OCI-LY7 (cell line): ENCODE measurements around the gene LRRC4C. TPM values are rescaled to one million over a fixed set of nuclear protein-coding genes. Genes with fewer than 3 reads are reported as not detected.

Experiments used
- BruUV-seq: library from RNA; stranded (reverse); fragments of 400-500 nt; replicated peaks from 2 replicates; lab custom pipeline; 2021; lab: Mats Ljungman, UMichigan
- CTCF ChIA-PET: fragments of 300-600 bp; sonication (Branson Sonifier 250); formaldehyde crosslinking; loops from one replicate; lab custom pipeline; 2022; ENCODE audit warnings: antibody characterized with exemption; ENCODE audit not compliant: unreplicated experiment; lab: Charles Lee
- POLR2A ChIA-PET: fragments of 300-600 bp; sonication (Branson Sonifier 250); formaldehyde crosslinking; loops from one replicate; lab custom pipeline; 2022; ENCODE audit warnings: antibody characterized with exemption; lab: Charles Lee
- DNase-seq: peaks from one replicate; pipeline ENCODE4 v3.0.0-alpha.2; 2015; ENCODE audit warnings: low spot score
- H2AFZ ChIP-seq: fragments of 200-600 bp; sonication (generic), shearing (Covaris generic); 2 replicates; pipeline ENCODE4 v1.6.1; 2014; ENCODE audit warnings: mild to moderate bottlenecking, antibody characterized with exemption, low read length, moderate library complexity
- H3K27ac ChIP-seq: fragments of 200-600 bp; sonication (generic); 2 replicates; pipeline ENCODE4 v1.5.1; 2014; ENCODE audit warnings: mixed run types, low read depth, mild to moderate bottlenecking, moderate library complexity, low read length, inconsistent platforms; ENCODE audit not compliant: poor library complexity, severe bottlenecking
- H3K36me3 ChIP-seq: fragments of 200-600 bp; sonication (generic); 2 replicates; pipeline ENCODE4 v1.6.1; 2014; ENCODE audit warnings: mild to moderate bottlenecking, antibody characterized with exemption, low read length, moderate library complexity, mixed read lengths; ENCODE audit not compliant: insufficient read depth
- H3K4me1 ChIP-seq: fragments of 200-600 bp; sonication (generic); 2 replicates; pipeline ENCODE4 v1.5.1; 2014; ENCODE audit warnings: mild to moderate bottlenecking, low read length; ENCODE audit not compliant: insufficient read depth, poor library complexity, severe bottlenecking
- H3K4me2 ChIP-seq: fragments of 200-600 bp; sonication (generic); 2 replicates; pipeline ENCODE4 v1.6.1; 2014; ENCODE audit warnings: mild to moderate bottlenecking, low read length
- H3K4me3 ChIP-seq: fragments of 200-600 bp; sonication (generic); 2 replicates; pipeline ENCODE4 v1.5.1; 2014; ENCODE audit warnings: mild to moderate bottlenecking, low read depth, low read length; ENCODE audit not compliant: poor library complexity, severe bottlenecking
- H3K79me2 ChIP-seq: fragments of 200-600 bp; sonication (generic); 2 replicates; pipeline ENCODE4 v1.6.1; 2016; ENCODE audit warnings: low read depth, mild to moderate bottlenecking, low read length, moderate library complexity, mixed read lengths; ENCODE audit not compliant: insufficient read depth
- H3K9me2 ChIP-seq: fragments of 200-600 bp; sonication (generic); 2 replicates; pipeline ENCODE4 v1.6.1; 2016; ENCODE audit warnings: mild to moderate bottlenecking, low read length, mixed read lengths; ENCODE audit not compliant: insufficient read depth
- H3K9me3 ChIP-seq: fragments of 200-600 bp; sonication (generic); 2 replicates; pipeline ENCODE4 v1.6.1; 2014; ENCODE audit warnings: mild to moderate bottlenecking, mixed run types, low read length, mixed read lengths
- H4K20me1 ChIP-seq: fragments of 200-600 bp; sonication (generic); 2 replicates; pipeline ENCODE4 v1.6.1; 2014; ENCODE audit warnings: mild to moderate bottlenecking, antibody characterized with exemption, low read length, moderate library complexity, mixed read lengths; ENCODE audit not compliant: insufficient read depth
- EZH2phosphoT487 ChIP-seq: fragments of 200-600 bp; sonication (generic); IDR thresholded peaks from 2 replicates; pipeline ENCODE4 v1.6.1; 2018; ENCODE audit warnings: low read depth, borderline replicate concordance, mild to moderate bottlenecking, mixed run types, antibody characterized with exemption, low read length, moderate library complexity, mixed read lengths
- intact Hi-C: fragments of 100-400 bp; cut with micrococcal nuclease; formaldehyde crosslinking; loops from one replicate; pipeline ENCODE4 v1.10.0; 2022; ENCODE audit not compliant: unreplicated experiment
- total RNA-seq, 2 experiments: library from RNA; depleted of rRNA in 1 of 2; stranded (reverse); fragments of >200 nt in 1 of 2; shearing (Covaris generic) in 1 of 2; gene quantifications; 2 replicates each; pipeline ENCODE4 v1.2.3, GENCODE V29; 2014 to 2022
- TF ChIP-seq, protein P1 (sequence below): fragments of 200-600 bp; sonication (generic); conservative IDR thresholded peaks from 2 replicates; pipeline ENCODE4 v1.5.1; 2014; ENCODE audit warnings: mild to moderate bottlenecking, antibody characterized with exemption, low read length, moderate library complexity, mixed read lengths

The LRRC4C gene
- total RNA-seq, 2 experiments from 2014 or later, result not detected

DNA sequence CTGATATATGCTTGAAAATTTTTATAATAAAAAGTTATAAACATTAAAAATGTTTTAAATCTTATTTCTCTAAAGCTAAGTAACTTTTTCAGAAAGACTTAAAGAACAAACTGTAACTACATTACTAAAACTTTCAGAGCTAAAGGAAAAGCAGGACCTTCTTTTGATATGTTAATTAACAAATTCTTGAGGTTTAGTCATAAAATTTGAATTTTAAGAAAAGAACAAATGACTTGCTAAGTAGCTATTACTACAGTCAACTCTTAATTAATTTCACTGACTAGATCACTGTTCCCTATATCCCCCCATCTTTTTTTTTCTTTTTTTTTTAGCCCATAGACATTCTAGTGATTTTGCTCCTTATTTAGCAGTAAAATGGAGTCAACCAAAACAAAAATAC lies 344.4 kb downstream of the LRRC4C start:
- no peaks in the 10 kb centered on the region for H3K36me3 ChIP-seq
- H3K9me3 ChIP-seq, result no peaks in the 10 kb centered on the region
- no peaks in the 10 kb centered on the region for H3K4me1 ChIP-seq
- no TSS peak for BruUV-seq
- no peaks in the 10 kb centered on the region for H3K9me2 ChIP-seq
- H2AFZ ChIP-seq, result no peak overlapping the region
- ChIA-PET CTCF (no interaction called here), POLR2A (interaction anchor here (1.1 kb wide), 1 partner anchor 173 kb away, joined by 3 read pairs; no protein-coding TSS in a partner anchor)
- H3K79me2 ChIP-seq, result no peaks in the 10 kb centered on the region
- no peak for DNase-seq
- H3K4me2 ChIP-seq, result no peak overlapping the region
- no peak overlapping the region for H3K27ac ChIP-seq
- TF ChIP-seq EZH2phosphoT487, result no peak
- TF ChIP-seq, protein P1, sequence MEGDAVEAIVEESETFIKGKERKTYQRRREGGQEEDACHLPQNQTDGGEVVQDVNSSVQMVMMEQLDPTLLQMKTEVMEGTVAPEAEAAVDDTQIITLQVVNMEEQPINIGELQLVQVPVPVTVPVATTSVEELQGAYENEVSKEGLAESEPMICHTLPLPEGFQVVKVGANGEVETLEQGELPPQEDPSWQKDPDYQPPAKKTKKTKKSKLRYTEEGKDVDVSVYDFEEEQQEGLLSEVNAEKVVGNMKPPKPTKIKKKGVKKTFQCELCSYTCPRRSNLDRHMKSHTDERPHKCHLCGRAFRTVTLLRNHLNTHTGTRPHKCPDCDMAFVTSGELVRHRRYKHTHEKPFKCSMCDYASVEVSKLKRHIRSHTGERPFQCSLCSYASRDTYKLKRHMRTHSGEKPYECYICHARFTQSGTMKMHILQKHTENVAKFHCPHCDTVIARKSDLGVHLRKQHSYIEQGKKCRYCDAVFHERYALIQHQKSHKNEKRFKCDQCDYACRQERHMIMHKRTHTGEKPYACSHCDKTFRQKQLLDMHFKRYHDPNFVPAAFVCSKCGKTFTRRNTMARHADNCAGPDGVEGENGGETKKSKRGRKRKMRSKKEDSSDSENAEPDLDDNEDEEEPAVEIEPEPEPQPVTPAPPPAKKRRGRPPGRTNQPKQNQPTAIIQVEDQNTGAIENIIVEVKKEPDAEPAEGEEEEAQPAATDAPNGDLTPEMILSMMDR, result no peak
- intact Hi-C loops, result no loop called here
- no peak overlapping the region for H3K4me3 ChIP-seq
- H4K20me1 ChIP-seq, result no peaks in the 10 kb centered on the region

DNA sequence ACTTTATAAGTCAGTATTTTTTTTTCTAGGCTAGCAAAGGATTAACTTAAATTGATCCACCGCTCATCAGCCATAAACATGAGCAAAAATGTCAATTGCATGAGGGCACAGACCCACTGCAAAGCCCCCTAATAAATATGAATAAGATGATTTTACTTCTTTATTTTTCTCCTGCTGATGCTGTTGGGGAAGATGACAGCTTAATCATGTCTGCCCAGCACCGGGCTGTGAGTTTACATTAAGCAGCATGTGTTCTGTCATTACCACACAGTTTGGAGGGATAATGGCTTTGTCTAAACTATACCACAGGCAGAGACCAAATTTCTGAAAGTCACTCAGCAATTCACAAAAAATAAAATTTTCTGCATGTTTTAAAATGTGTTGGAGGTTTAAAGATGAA lies 346.3 kb downstream of the LRRC4C start:
- Histone ChIP-seq H3K4me3 (no peak overlapping the region), H3K36me3 (no peaks in the 10 kb centered on the region), H4K20me1 (no peaks in the 10 kb centered on the region), H3K9me2 (no peaks in the 10 kb centered on the region), H2AFZ (no peak overlapping the region), H3K4me1 (no peaks in the 10 kb centered on the region), H3K27ac (no peak overlapping the region), H3K9me3 (no peaks in the 10 kb centered on the region), H3K79me2 (no peaks in the 10 kb centered on the region), H3K4me2 (no peak overlapping the region)
- BruUV-seq, result no TSS peak
- TF ChIP-seq, protein P1, result no peak
- TF ChIP-seq EZH2phosphoT487, result no peak
- ChIA-PET POLR2A (no interaction called here), CTCF (no interaction called here)
- intact Hi-C loops, result no loop called here
- DNase-seq, result no peak

DNA sequence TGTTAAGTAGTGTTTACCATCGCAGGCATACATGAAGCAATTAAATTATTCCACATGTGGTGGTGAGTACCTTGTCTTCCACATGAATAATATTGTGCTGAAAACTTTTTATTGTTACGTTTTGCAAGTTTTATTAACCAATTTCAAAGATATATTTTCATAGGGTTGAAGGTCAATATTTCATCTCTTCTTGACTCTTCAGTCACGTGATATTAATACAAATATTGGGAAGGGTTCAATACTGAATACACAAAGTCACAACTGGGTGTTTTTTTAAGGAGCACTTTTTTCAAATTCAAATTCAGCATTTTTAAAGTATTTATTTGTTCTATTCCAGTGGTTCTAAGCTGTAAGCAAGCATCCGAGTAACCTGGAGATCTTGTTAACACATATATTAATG lies 348.9 kb downstream of the LRRC4C start:
- no TSS peak for BruUV-seq

More for the DNA sequence above, 348.9 kb downstream of the LRRC4C start:
- no peak overlapping the region for H2AFZ ChIP-seq
- H4K20me1 ChIP-seq, result no peaks in the 10 kb centered on the region
- H3K4me2 ChIP-seq, result no peak overlapping the region
- no peaks in the 10 kb centered on the region for H3K79me2 ChIP-seq
- intact Hi-C loops, result no loop called here
- H3K9me3 ChIP-seq, result no peaks in the 10 kb centered on the region
- TF ChIP-seq, protein P1, result no peak
- no peak for TF ChIP-seq EZH2phosphoT487
- no peak overlapping the region for H3K4me3 ChIP-seq
- H3K9me2 ChIP-seq, result no peaks in the 10 kb centered on the region
- DNase-seq, result no peak
- CTCF ChIA-PET, result no interaction called here
- POLR2A ChIA-PET, result no interaction called here
- no peaks in the 10 kb centered on the region for H3K4me1 ChIP-seq
- H3K36me3 ChIP-seq, result no peaks in the 10 kb centered on the region
- H3K27ac ChIP-seq, result no peak overlapping the region
